SK-N-SH treated with all-trans-retinoic acid at 6 μM for 48 hours (cell line): ENCODE results near the gene SMAD9.

Experiments used
- ARNTL ChIP-seq: fragments of 450-650 bp; formaldehyde crosslinking; IDR thresholded peaks from 2 replicates; pipeline ENCODE4 v1.5.0; 2020; ENCODE audit warnings: low read depth, mild to moderate bottlenecking, moderate library complexity, borderline replicate concordance
- ESRRG ChIP-seq: fragments of 250-450 bp; sonication (Bioruptor Pico); IDR thresholded peaks from 2 replicates; pipeline ENCODE4 v1.6.1; 2021; ENCODE audit warnings: mild to moderate bottlenecking
- ISL1 ChIP-seq: fragments of 250-450 bp; sonication (Bioruptor Pico); IDR thresholded peaks from 2 replicates; pipeline ENCODE4 v2.1.2; 2022; ENCODE audit warnings: mild to moderate bottlenecking, moderate library complexity
- PATZ1 ChIP-seq: fragments of 250-450 bp; sonication (Bioruptor Pico); IDR thresholded peaks from 2 replicates; pipeline ENCODE4 v1.8.0; 2020; ENCODE audit warnings: mild to moderate bottlenecking, moderate library complexity, borderline replicate concordance
- RARB ChIP-seq: fragments of 250-450 bp; sonication (Bioruptor Pico); IDR thresholded peaks from 2 replicates; pipeline ENCODE4 v1.8.0; 2021; ENCODE audit warnings: mild to moderate bottlenecking, moderate library complexity
- TOX ChIP-seq: fragments of 250-450 bp; sonication (Bioruptor Pico); IDR thresholded peaks from 2 replicates; pipeline ENCODE4 v1.8.0; 2021; ENCODE audit warnings: mild to moderate bottlenecking, moderate library complexity, borderline replicate concordance
- ZC3H10 ChIP-seq: fragments of 250-450 bp; sonication (Bioruptor Pico); IDR thresholded peaks from 2 replicates; pipeline ENCODE4 v1.5.1; 2021; ENCODE audit warnings: mild to moderate bottlenecking, moderate library complexity
- ZFP3 ChIP-seq: fragments of 250-450 bp; sonication (Bioruptor Pico); IDR thresholded peaks from 2 replicates; pipeline ENCODE4 v1.5.0; 2020; ENCODE audit warnings: mild to moderate bottlenecking, moderate library complexity
- TF ChIP-seq, protein P1 (sequence below): fragments of 250-450 bp; sonication (Bioruptor Pico); IDR thresholded peaks from 2 replicates; pipeline ENCODE4 v1.5.1; 2020; ENCODE audit warnings: low read depth, mild to moderate bottlenecking, moderate library complexity

DNA sequence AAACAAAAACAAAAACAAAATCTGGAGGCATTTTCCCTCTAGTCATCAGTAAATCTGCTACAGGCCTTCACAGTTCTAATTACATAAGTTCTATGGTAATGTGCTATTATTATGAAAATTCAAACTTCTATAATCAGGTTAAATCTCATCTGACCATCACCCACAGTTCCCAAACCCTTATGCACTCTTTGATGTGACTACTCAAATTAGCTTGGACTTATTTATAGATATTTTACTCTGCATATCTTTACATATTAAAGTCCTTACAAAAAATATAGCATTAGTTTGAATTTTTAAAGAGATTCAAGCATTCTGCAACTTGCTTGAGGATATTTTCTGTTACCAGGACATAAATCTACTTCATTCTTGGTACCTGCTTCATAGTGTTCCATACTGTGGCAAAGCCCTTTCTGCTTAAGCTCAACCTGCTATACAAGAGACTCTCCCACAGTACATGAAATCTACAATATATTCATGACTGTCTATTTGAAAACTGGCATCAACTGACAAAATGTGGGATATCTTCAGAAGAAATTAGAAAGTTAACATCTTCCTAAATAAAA lies 22.9 kb downstream of the SMAD9 start:
- TF ChIP-seq ESRRG (CRISPR knock-in tag) (no peak), PATZ1 (CRISPR knock-in tag) (no peak), ARNTL (no peak), ISL1 (CRISPR knock-in tag) (no peak), TOX (CRISPR knock-in tag) (no peak), ZFP3 (CRISPR knock-in tag) (no peak), RARB (CRISPR knock-in tag) (no peak), ZC3H10 (no peak)
- TF ChIP-seq, protein P1, sequence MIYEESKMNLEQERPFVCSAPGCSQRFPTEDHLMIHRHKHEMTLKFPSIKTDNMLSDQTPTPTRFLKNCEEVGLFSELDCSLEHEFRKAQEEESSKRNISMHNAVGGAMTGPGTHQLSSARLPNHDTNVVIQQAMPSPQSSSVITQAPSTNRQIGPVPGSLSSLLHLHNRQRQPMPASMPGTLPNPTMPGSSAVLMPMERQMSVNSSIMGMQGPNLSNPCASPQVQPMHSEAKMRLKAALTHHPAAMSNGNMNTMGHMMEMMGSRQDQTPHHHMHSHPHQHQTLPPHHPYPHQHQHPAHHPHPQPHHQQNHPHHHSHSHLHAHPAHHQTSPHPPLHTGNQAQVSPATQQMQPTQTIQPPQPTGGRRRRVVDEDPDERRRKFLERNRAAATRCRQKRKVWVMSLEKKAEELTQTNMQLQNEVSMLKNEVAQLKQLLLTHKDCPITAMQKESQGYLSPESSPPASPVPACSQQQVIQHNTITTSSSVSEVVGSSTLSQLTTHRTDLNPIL (CRISPR knock-in tag) = no peak
